ENCODE data around the gene PFKFB3. TPM values are rescaled to one million over a fixed set of nuclear protein-coding genes. Genes with fewer than 3 reads are reported as not detected.

Gene PFKFB3
- total and polyA plus RNA-seq, 2 donors = 12.2 to 39.3 TPM

DNA sequence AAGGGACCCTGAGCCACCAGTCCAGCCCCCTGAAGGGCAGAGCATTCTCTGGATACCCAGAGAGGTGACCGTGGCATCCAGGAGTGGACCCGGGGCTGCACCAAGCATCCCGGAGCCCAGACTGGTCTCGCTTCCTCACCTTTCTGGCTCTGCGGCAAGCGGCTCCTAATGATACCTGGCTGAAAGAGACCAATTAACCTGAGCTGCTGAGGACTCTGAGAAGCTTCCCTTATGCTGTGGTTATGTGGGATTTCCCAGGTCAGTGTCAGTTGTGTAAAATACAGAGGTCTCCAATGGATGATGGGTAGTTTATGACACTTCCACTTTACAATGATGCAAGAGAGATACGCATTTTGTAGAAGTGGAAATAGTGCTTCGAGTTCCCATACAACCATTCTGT lies 51.5 kb downstream of the PFKFB3 start:
- Histone ChIP-seq H3K4me1 (ENCODE audit: control insufficient read depth in 2 of 2, insufficient read depth in 2 of 2, low read length in 2 of 2) (no peaks in the 10 kb centered on the region), H3K27ac (ENCODE audit: low read depth in 1 of 2, low read length in 1 of 2) (no peak overlapping the region), H3K4me3 (ENCODE audit: low read length in 2 of 2) (no peak overlapping the region), H3K36me3 (ENCODE audit: control insufficient read depth in 2 of 2, insufficient read depth in 2 of 2, low read length in 1 of 2) (no peaks in the 10 kb centered on the region), H3K9me3 (ENCODE audit: control insufficient read depth in 2 of 2, insufficient read depth in 1 of 2, low read length in 1 of 2) (no peaks in the 10 kb centered on the region), H3K27me3 (ENCODE audit: control insufficient read depth in 2 of 2, insufficient read depth in 1 of 2, low read length in 1 of 2) (no peaks in the 10 kb centered on the region)
- DNase-seq (ENCODE audit: low read depth in 6 of 9, low spot score in 9 of 9) = no peak
- 97% methylated on average over 8 of the region's 8 CpGs for WGBS

- Histone ChIP-seq H3K36me3 (ENCODE audit: control insufficient read depth in 2 of 2, insufficient read depth in 2 of 2, low read length in 1 of 2) (no peaks in the 10 kb centered on the region), H3K27me3 (ENCODE audit: control insufficient read depth in 2 of 2, insufficient read depth in 1 of 2, low read length in 1 of 2) (no peaks in the 10 kb centered on the region), H3K27ac (ENCODE audit: low read depth in 1 of 2, low read length in 1 of 2) (no peak overlapping the region), H3K4me3 (ENCODE audit: low read length in 2 of 2) (no peak overlapping the region), H3K9me3 (ENCODE audit: control insufficient read depth in 2 of 2, insufficient read depth in 1 of 2, low read length in 1 of 2) (no peaks in the 10 kb centered on the region), H3K4me1 (ENCODE audit: control insufficient read depth in 2 of 2, insufficient read depth in 2 of 2, low read length in 2 of 2) (no peaks in the 10 kb centered on the region)
- 96% methylated on average over 19 of the region's 19 CpGs for WGBS
- DNase-seq (ENCODE audit: low read depth in 6 of 9, low spot score in 9 of 9) = no peak
Observed at GRCh38 chr10:6255548-6256061, 52.9 kb downstream of the PFKFB3 start.

DNA sequence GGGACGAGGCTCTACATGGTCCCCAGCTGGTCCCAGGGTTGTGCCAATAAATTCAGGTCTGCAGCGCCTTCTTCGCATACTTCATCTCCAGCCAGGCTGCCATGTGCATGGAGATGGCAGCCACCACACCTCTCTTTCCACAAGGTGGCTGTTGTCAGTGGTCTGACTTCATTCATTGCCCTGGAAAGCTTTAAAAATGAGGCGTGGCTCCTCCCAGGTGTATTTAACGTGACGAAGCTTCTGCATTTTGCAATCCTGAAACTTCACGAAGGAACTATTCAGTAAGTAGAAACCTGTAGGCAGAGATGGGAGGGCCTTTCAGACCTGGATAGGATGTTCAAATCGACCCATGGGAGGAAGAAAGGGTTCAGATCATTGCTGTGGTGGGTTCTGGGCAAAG lies 53.7 kb downstream of the PFKFB3 start:
- no peak overlapping the region for H3K4me3 ChIP-seq (ENCODE audit: low read length in 2 of 2)
- H3K36me3 ChIP-seq (ENCODE audit: control insufficient read depth in 2 of 2, insufficient read depth in 2 of 2, low read length in 1 of 2) = no peaks in the 10 kb centered on the region
- no peak overlapping the region for H3K27ac ChIP-seq (ENCODE audit: low read depth in 1 of 2, low read length in 1 of 2)
- 93% methylated on average over 8 of the region's 8 CpGs for WGBS
- H3K4me1 ChIP-seq (ENCODE audit: control insufficient read depth in 2 of 2, insufficient read depth in 2 of 2, low read length in 2 of 2) = no peaks in the 10 kb centered on the region
- H3K27me3 ChIP-seq (ENCODE audit: control insufficient read depth in 2 of 2, insufficient read depth in 1 of 2, low read length in 1 of 2) = no peaks in the 10 kb centered on the region
- H3K9me3 ChIP-seq (ENCODE audit: control insufficient read depth in 2 of 2, insufficient read depth in 1 of 2, low read length in 1 of 2) = no peaks in the 10 kb centered on the region
- DNase-seq (ENCODE audit: low read depth in 6 of 9, low spot score in 9 of 9) = no peak

GRCh38 chr10:6259153-6259552 lies 56.4 kb downstream of the PFKFB3 start:
- no peaks in the 10 kb centered on the region for H3K36me3 ChIP-seq (ENCODE audit: control insufficient read depth in 2 of 2, insufficient read depth in 2 of 2, low read length in 1 of 2)
- H3K4me1 ChIP-seq (ENCODE audit: control insufficient read depth in 2 of 2, insufficient read depth in 2 of 2, low read length in 2 of 2) = no peaks in the 10 kb centered on the region
- peaks cover 0 to 3% of the 10 kb centered on the region in 2 donors for H3K9me3 ChIP-seq (ENCODE audit: control insufficient read depth in 2 of 2, insufficient read depth in 1 of 2, low read length in 1 of 2)
- H3K4me3 ChIP-seq (ENCODE audit: low read length in 2 of 2) = no peak overlapping the region
- no peak for DNase-seq (ENCODE audit: low read depth in 6 of 9, low spot score in 9 of 9)
- H3K27me3 ChIP-seq (ENCODE audit: control insufficient read depth in 2 of 2, insufficient read depth in 1 of 2, low read length in 1 of 2) = no peaks in the 10 kb centered on the region
- no peak overlapping the region for H3K27ac ChIP-seq (ENCODE audit: low read depth in 1 of 2, low read length in 1 of 2)

DNA sequence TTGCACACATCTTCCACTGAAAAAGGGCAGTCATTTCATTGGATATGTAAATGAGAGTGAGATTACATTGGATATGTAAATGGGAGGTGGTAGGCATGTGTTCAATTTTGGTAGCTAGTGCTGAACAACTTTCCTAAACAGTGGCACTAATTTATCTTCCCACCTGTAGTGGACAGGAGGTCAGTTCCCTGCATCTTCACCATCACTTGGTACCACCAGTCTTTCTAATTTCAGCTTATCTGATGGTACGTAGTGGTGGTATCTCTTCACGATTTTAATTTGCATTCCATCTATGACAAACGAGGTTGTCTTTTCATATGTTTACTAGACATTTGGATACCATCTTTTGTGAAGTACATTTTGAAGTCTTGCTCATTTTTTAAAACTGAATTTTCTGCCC lies 58.1 kb downstream of the PFKFB3 start:
- Histone ChIP-seq H3K36me3 (ENCODE audit: control insufficient read depth in 2 of 2, insufficient read depth in 2 of 2, low read length in 1 of 2) (no peaks in the 10 kb centered on the region), H3K27me3 (ENCODE audit: control insufficient read depth in 2 of 2, insufficient read depth in 1 of 2, low read length in 1 of 2) (no peaks in the 10 kb centered on the region), H3K4me3 (ENCODE audit: low read length in 2 of 2) (no peak overlapping the region), H3K9me3 (ENCODE audit: control insufficient read depth in 2 of 2, insufficient read depth in 1 of 2, low read length in 1 of 2) (peaks cover 0 to 3% of the 10 kb centered on the region in 2 donors), H3K4me1 (ENCODE audit: control insufficient read depth in 2 of 2, insufficient read depth in 2 of 2, low read length in 2 of 2) (no peaks in the 10 kb centered on the region), H3K27ac (ENCODE audit: low read depth in 1 of 2, low read length in 1 of 2) (no peak overlapping the region)
- 99% methylated on average over 3 of the region's 3 CpGs for WGBS
- no peak for DNase-seq (ENCODE audit: low read depth in 6 of 9, low spot score in 9 of 9)

GRCh38 chr10:6267941-6268340 lies 65.2 kb downstream of the PFKFB3 start:
- no peak for DNase-seq (ENCODE audit: low read depth in 6 of 9, low spot score in 9 of 9)
- no peak overlapping the region for H3K4me3 ChIP-seq (ENCODE audit: low read length in 2 of 2)
- no peaks in the 10 kb centered on the region for H3K36me3 ChIP-seq (ENCODE audit: control insufficient read depth in 2 of 2, insufficient read depth in 2 of 2, low read length in 1 of 2)
- H3K27ac ChIP-seq (ENCODE audit: low read depth in 1 of 2, low read length in 1 of 2) = no peak overlapping the region
- H3K27me3 ChIP-seq (ENCODE audit: control insufficient read depth in 2 of 2, insufficient read depth in 1 of 2, low read length in 1 of 2) = no peaks in the 10 kb centered on the region
- no peaks in the 10 kb centered on the region for H3K9me3 ChIP-seq (ENCODE audit: control insufficient read depth in 2 of 2, insufficient read depth in 1 of 2, low read length in 1 of 2)
- H3K4me1 ChIP-seq (ENCODE audit: control insufficient read depth in 2 of 2, insufficient read depth in 2 of 2, low read length in 2 of 2) = peaks cover 0 to 8% of the 10 kb centered on the region in 2 donors
- WGBS = 92% methylated on average over 6 of the region's 6 CpGs

- peaks cover 0 to 8% of the 10 kb centered on the region in 2 donors for H3K4me1 ChIP-seq (ENCODE audit: control insufficient read depth in 2 of 2, insufficient read depth in 2 of 2, low read length in 2 of 2)
- H3K36me3 ChIP-seq (ENCODE audit: control insufficient read depth in 2 of 2, insufficient read depth in 2 of 2, low read length in 1 of 2) = no peaks in the 10 kb centered on the region
- H3K4me3 ChIP-seq (ENCODE audit: low read length in 2 of 2) = no peak overlapping the region
- WGBS = 89% methylated on average over 2 of the region's 2 CpGs
- H3K27ac ChIP-seq (ENCODE audit: low read depth in 1 of 2, low read length in 1 of 2) = no peak overlapping the region
- no peaks in the 10 kb centered on the region for H3K9me3 ChIP-seq (ENCODE audit: control insufficient read depth in 2 of 2, insufficient read depth in 1 of 2, low read length in 1 of 2)
- H3K27me3 ChIP-seq (ENCODE audit: control insufficient read depth in 2 of 2, insufficient read depth in 1 of 2, low read length in 1 of 2) = no peaks in the 10 kb centered on the region
- no peak for DNase-seq (ENCODE audit: low read depth in 6 of 9, low spot score in 9 of 9)
Observed at GRCh38 chr10:6269432-6269831, 66.7 kb downstream of the PFKFB3 start.

- H3K36me3 ChIP-seq (ENCODE audit: control insufficient read depth in 2 of 2, insufficient read depth in 2 of 2, low read length in 1 of 2) = no peaks in the 10 kb centered on the region
- no peak overlapping the region for H3K4me3 ChIP-seq (ENCODE audit: low read length in 2 of 2)
- peaks cover 0 to 2% of the 10 kb centered on the region in 2 donors for H3K9me3 ChIP-seq (ENCODE audit: control insufficient read depth in 2 of 2, insufficient read depth in 1 of 2, low read length in 1 of 2)
- peaks cover 0 to 8% of the 10 kb centered on the region in 2 donors for H3K4me1 ChIP-seq (ENCODE audit: control insufficient read depth in 2 of 2, insufficient read depth in 2 of 2, low read length in 2 of 2)
- WGBS = 72% methylated on average over 20 of the region's 20 CpGs
- no peaks in the 10 kb centered on the region for H3K27me3 ChIP-seq (ENCODE audit: control insufficient read depth in 2 of 2, insufficient read depth in 1 of 2, low read length in 1 of 2)
- peak in 1 of 9 donors; percentile 43 for DNase-seq (ENCODE audit: low read depth in 6 of 9, low spot score in 9 of 9)
- H3K27ac ChIP-seq (ENCODE audit: low read depth in 1 of 2, low read length in 1 of 2) = peak overlapping the region in 1 of 2 donors; percentile 47
Observed at GRCh38 chr10:6269953-6270867, 67.5 kb downstream of the PFKFB3 start.

- no peak overlapping the region for H3K4me3 ChIP-seq (ENCODE audit: low read length in 2 of 2)
Observed at GRCh38 chr10:6270951-6271350, 68.2 kb downstream of the PFKFB3 start.

More at GRCh38 chr10:6270951-6271350, 68.2 kb downstream of the PFKFB3 start:
- Histone ChIP-seq H3K27ac (ENCODE audit: low read depth in 1 of 2, low read length in 1 of 2) (no peak overlapping the region), H3K36me3 (ENCODE audit: control insufficient read depth in 2 of 2, insufficient read depth in 2 of 2, low read length in 1 of 2) (no peaks in the 10 kb centered on the region), H3K27me3 (ENCODE audit: control insufficient read depth in 2 of 2, insufficient read depth in 1 of 2, low read length in 1 of 2) (no peaks in the 10 kb centered on the region), H3K4me1 (ENCODE audit: control insufficient read depth in 2 of 2, insufficient read depth in 2 of 2, low read length in 2 of 2) (peaks cover 0 to 10% of the 10 kb centered on the region in 2 donors), H3K9me3 (ENCODE audit: control insufficient read depth in 2 of 2, insufficient read depth in 1 of 2, low read length in 1 of 2) (peaks cover 0 to 4% of the 10 kb centered on the region in 2 donors)
- WGBS = 93% methylated on average over 7 of the region's 7 CpGs
- no peak for DNase-seq (ENCODE audit: low read depth in 6 of 9, low spot score in 9 of 9)

Measured in thymus (tissue), 11 donors.